Mucosa of descending colon (tissue), 3 donors: ENCODE measurements around the gene ZNF582. TPM values are rescaled to one million over a fixed set of nuclear protein-coding genes. Genes with fewer than 3 reads are reported as not detected.

ENCODE experiments used
- ATAC-seq: fragments of 200-7000 bp; cut with Tn5 transposase; one replicate; pipeline ENCODE4 v1.9.1; 2020; ENCODE audit warnings: mild to moderate bottlenecking, moderate library complexity
- DNase-seq, 3 donors: peaks; one replicate each; pipeline ENCODE4 v3.0.0-alpha.2; 2020
- H3K36me3 ChIP-seq: fragments of 200-600 bp; one replicate; pipeline ENCODE4 v1.8.0; 2021; ENCODE audit warnings: low read depth, mild to moderate bottlenecking
- H3K4me1 ChIP-seq: fragments of 200-600 bp; one replicate; pipeline ENCODE4 v1.8.0; 2021; ENCODE audit warnings: low read depth, mild to moderate bottlenecking
- H3K4me3 ChIP-seq: fragments of 200-600 bp; one replicate; pipeline ENCODE4 v1.8.0; 2021; ENCODE audit warnings: mild to moderate bottlenecking
- H3K9me3 ChIP-seq: fragments of 200-600 bp; one replicate; pipeline ENCODE4 v1.8.0; 2021; ENCODE audit warnings: mild to moderate bottlenecking
- CTCF ChIP-seq: fragments of 200-600 bp; IDR thresholded peaks from one replicate; pipeline ENCODE4 v1.8.0; 2022; ENCODE audit warnings: antibody characterized with exemption, mild to moderate bottlenecking
- intact Hi-C, 2 donors: fragments of 100-400 bp; cut with DNase I in 1 of 2; cut with micrococcal nuclease in 1 of 2; formaldehyde crosslinking; loops; one replicate each; pipeline versions ENCODE4 v1.11.0 to v1.11.1; 2022; cut with DNase I, micrococcal nuclease
- total RNA-seq, 3 donors: library from RNA; stranded (reverse); fragmentation: NEBNext Ultra II Directional in 2 of 3; extraction: Animal tissue kit (Norgen Biotek cat#: 25700) in 2 of 3; gene quantifications; one replicate each; pipeline versions ENCODE4 v1.2.1 to v1.2.4, GENCODE V29; 2021 to 2023
- donor health status: DM: no; HTN: no; CAD: no; lungs with moderate emphysema.
- donor health status: DM: no; HTN: no; CAD: no.
- donor health status: DM: no; HTN: yes; CAD: no.

The ZNF582 gene
- total RNA-seq, 3 donors from 2014 or later = 1.4 to 6.6 (median 1.6) TPM

GRCh38 chr19:56383826-56384605, 9.3 kb downstream of the ZNF582 start:
- Histone ChIP-seq H3K4me1 (no peaks in the 10 kb centered on the region), H3K36me3 (no peaks in the 10 kb centered on the region), H3K4me3 (no peak overlapping the region), H3K9me3 (peaks cover 75% of the 10 kb centered on the region)
- intact Hi-C loops = no loop called here
- DNase-seq (no peak), ATAC-seq (no peak)
- TF ChIP-seq CTCF = no peak

- DNase-seq (no peak), ATAC-seq (no peak)
- peaks cover 90% of the 10 kb centered on the region for H3K9me3 ChIP-seq
- intact Hi-C loops = no loop called here
- H3K4me1 ChIP-seq = no peaks in the 10 kb centered on the region
- TF ChIP-seq CTCF = no peak
- H3K4me3 ChIP-seq = no peak overlapping the region
- H3K36me3 ChIP-seq = no peaks in the 10 kb centered on the region
Observed at GRCh38 chr19:56377105-56377924, 16.0 kb downstream of the ZNF582 start.

- no peak for ATAC-seq
- H3K9me3 ChIP-seq = peaks cover 61% of the 10 kb centered on the region
- no peak for DNase-seq
- no peak for TF ChIP-seq CTCF
- no peaks in the 10 kb centered on the region for H3K36me3 ChIP-seq
- H3K4me1 ChIP-seq = peaks cover 5% of the 10 kb centered on the region
- H3K4me3 ChIP-seq = no peak overlapping the region
- intact Hi-C loops = no loop called here
Observed at GRCh38 chr19:56372281-56372680, 21.1 kb downstream of the ZNF582 start.

- DNase-seq = no peak
- Histone ChIP-seq H3K4me3 (no peak overlapping the region), H3K36me3 (no peaks in the 10 kb centered on the region), H3K9me3 (peaks cover 39% of the 10 kb centered on the region), H3K4me1 (peaks cover 5% of the 10 kb centered on the region)
- TF ChIP-seq CTCF = no peak
- no peak for ATAC-seq
- intact Hi-C loops = no loop called here
Observed at GRCh38 chr19:56369886-56370676, 23.3 kb downstream of the ZNF582 start.
